HG03103 (cell line): ENCODE data around the gene RARB.

Source experiments
- ATAC-seq: cut with Tn5 transposase; IDR thresholded peaks from one replicate; pipeline ENCODE4 v1.9.1; 2021; ENCODE audit warnings: low read depth; ENCODE audit not compliant: unreplicated experiment

RARB gene

DNA sequence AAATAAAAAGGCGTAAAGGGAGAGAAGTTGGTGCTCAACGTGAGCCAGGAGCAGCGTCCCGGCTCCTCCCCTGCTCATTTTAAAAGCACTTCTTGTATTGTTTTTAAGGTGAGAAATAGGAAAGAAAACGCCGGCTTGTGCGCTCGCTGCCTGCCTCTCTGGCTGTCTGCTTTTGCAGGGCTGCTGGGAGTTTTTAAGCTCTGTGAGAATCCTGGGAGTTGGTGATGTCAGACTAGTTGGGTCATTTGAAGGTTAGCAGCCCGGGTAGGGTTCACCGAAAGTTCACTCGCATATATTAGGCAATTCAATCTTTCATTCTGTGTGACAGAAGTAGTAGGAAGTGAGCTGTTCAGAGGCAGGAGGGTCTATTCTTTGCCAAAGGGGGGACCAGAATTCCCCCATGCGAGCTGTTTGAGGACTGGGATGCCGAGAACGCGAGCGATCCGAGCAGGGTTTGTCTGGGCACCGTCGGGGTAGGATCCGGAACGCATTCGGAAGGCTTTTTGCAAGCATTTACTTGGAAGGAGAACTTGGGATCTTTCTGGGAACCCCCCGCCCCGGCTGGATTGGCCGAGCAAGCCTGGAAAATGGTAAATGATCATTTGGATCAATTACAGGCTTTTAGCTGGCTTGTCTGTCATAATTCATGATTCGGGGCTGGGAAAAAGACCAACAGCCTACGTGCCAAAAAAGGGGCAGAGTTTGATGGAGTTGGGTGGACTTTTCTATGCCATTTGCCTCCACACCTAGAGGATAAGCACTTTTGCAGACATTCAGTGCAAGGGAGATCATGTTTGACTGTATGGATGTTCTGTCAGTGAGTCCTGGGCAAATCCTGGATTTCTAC lies at the start of gene RARB:
TSS of gene RARB (plus strand) at position 322 of the 847 bp plus-strand sequence. CDS start at position 791, 469 bp downstream.
- peak; percentile 68 for ATAC-seq

DNA sequence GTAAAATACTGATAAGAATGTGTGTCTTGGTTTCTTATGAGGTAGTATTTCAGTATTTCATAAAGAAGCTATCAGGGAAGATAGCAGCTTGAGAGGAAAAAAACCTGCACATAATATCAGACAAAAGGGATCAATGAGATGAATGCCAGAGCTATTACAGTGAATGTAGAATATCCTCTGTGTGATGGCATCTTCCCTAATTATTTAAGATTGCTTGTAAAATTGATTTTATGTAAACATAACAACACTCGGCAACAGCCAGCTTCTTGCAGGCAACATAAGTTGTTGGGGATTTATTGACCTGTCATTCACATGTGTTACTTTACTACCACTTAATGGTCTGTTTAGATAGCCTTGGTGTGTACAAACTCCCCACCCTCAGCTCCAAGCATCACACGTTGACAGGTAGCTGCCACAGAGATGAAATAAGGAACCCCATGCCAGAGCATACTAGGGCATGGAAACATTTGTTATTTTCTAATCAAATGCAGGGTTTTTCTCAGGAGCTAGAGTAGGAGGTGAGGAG lies 49.2 kb upstream of the RARB start:
- ATAC-seq: no peak

DNA sequence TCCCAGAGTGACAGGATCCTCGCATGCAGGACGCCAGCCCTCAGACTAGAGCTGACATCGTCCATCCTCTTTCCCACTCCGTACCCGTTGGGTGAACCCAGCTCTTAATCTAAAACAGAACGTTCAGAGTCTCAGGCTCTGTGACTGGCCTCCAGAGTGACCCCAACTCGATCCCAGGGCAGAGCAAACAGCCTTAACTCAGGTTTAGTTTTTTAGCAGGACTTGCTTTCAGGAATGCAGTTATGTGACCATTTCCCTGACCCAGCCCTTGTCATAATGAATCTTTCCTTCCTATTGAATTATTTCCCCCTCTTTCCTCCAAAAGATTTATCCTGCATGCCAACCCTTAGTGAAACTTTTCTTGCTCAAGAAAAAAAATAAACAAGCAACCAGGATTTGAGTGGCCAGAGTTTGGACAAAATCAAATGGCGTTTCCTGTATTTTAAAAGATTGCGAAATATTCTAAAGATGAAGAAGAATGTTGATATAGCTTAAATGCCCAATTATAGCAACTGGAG lies 47.8 kb upstream of the RARB start:
- no peak for ATAC-seq

DNA sequence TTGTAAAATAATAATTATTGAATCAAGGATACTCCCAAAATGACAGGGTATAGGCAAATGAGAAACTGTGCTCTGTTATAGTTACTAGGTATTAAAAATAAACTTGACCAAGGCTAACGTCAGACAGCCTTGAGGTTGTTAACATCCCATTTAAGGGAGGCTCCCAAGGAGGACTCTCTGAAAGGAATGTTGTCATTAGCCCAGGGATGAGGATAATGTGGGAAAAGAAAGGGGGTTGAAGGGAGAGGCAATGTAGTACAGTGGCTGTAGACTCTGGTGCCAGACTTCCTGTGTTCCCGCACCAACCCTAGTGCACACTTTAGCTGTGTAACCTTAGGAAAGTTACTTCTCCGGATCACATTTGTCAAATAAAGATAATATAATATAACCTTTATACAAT lies 47.0 kb upstream of the RARB start:
- ATAC-seq: no peak

DNA sequence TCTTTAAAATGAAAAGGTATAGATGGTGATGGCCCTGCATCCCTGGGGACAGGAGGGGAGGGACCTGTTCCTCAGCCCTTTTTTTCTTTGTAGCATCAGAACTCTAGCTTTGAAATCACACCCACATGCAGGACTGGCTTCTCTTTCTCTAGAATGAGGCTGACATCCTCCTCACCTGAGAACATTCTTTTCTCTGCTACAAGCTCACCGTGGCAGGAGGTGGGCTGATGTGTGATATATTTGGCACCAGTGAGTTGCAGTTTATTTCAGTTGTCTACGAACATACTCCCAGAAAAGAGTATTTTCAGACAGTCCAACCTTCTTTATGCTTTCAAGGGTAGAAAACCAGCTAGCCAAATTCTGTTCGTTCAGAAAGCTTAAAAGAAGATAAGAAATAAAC lies 43.6 kb upstream of the RARB start:
- no peak for ATAC-seq

DNA sequence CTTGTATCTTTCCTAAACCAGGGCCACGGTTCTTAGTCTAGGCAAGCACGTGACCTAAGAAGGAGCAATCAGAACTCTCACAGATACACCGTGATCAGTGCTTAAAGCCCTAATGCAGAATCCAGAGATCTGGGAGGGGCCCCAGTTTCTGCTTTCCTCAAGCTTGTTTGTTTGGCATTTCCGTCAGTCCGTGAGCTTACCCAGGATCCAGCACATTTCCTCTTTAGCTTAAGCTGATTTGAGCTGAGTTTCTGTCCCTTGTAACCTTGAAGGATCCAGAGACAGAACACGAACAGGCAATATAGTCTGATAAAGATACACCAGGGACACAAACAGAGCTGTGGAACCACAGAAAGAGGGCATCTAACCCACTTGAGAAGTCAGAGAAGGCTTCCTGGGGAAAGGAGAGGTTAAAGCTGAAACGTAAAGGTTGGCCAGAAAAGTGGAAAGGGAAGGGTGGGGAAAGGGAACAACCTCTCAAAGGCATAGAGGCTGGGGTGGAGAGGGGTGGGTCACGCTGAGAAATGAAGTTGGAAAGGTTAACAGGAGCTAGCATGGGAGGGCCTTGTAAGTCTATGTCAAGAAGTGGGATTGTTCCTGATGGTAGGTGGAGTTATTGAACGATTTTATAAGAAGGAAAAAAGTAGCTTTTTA lies 42.1 kb upstream of the RARB start:
- no peak for ATAC-seq

DNA sequence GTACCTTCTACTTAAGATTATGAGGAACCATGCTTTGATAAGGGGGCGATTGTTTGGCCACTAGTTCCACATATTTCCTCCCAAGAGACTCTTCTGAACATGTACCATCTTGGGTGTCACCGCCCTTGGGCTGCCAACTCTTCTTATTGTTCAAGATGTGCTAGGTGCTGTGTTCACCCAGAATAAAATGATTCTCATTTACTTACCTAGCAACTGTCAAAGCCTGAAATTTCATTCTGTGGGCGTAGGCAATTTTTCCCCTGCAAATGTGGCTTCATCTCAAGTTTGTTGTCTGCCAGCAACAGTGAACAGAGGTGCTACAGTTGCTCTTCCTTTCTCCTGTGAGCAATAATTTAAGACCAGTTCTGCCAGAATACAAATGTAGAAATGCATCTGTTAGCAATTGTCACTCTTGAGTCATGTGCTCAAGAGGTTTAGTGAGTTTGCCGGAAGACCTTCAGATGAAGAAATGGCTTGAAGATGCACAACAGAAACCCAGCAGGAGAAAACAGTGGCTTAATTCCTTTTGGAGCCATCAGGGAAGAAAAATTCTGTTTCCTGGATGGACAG lies 41.3 kb upstream of the RARB start:
- no peak for ATAC-seq

DNA sequence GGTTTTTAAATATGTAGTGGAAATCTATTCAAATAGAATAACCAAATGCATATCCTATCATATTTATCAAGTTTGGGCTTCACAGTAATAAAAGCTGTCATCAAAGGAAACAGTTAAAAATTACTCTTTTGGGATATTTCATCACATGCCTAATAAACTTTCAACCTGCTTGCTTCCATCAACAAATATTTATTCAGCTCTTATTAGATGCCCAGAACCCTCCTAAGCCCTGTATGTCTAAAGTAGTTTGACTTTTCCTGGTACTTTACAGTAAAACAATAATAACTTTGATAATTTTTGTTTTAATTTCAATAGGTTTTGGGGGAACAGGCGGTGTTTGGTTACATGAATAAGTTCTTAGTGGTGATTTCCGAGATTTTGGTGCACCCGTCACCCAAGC lies 37.5 kb upstream of the RARB start:
- ATAC-seq: no peak

DNA sequence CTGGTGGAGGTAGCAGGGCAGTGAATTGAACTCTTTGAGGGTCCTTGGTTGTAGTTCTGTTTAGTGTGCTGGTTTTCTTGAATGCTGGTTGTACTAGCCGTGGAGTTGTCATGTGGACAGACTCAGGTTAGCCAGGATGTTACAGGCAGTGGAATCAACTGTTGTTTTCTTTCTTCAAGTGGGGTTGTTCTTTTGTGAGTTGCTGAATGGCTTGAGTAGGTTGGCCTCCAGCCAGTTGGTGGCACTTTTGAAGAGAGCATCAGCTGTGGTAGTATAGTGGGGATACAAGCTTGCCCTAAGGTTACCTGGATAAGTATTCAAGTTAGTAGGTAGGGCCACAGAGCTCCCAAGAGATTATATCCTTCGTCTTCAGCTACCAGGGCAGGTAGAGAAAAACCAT lies 31.8 kb upstream of the RARB start:
- no peak for ATAC-seq

DNA sequence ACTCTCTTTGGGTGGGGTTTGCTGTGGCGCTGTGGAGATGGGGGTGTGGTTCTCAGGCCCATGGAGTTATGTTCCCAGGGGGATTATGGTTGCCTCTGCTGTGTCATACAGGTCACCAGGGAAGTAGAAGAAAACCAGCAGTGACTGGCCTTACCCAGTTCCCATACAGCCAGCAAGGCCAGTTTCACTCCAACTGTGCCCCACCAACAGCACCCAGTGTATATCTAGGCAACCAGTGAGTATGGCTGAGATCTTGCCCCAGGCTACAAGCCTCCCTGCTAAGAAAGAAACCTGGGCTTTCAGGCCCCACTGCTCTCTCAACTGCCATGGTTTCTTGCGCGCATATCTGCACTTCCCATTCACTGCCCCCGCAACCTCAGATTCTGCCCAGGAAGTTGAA lies 31.4 kb upstream of the RARB start:
- ATAC-seq: no peak

DNA sequence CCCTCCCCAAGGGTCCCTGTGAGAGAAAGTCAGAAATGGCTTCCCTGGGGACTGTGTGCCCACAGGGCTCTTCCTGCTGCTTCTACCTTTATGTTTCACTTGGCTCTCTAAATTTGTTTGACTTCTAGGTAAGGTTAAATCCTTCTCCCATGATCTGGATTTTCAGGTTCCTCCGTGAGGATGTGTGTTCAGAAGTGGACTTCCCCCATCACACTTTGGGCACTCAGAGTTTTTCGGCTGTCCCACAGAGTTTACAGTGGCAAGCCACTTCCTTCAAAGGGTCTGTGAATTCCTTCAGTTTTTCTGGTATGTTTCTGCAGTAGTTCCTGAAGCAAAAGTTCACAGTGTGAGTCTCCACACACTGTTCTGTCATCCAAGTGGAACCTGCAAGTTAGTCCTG lies 30.9 kb upstream of the RARB start:
- ATAC-seq: no peak

DNA sequence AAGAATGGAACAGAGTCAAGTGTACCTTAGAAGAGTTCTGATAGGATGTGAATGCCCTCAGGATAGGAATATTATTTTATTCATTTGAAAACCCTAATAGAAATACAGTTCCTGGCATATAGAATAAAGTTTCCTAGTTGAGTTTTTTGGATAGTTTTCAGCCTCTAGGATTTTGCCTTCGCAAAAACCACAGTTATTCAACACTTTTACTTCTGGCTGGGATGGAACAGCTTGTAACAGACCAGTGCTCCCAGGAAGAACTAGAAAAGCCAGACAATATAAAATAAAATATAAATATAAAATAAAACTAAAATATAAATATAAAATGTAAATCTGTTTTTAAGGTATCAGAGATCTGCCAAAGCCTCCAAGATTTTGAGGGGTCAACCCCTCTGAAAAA lies 27.5 kb upstream of the RARB start:
- ATAC-seq: no peak

DNA sequence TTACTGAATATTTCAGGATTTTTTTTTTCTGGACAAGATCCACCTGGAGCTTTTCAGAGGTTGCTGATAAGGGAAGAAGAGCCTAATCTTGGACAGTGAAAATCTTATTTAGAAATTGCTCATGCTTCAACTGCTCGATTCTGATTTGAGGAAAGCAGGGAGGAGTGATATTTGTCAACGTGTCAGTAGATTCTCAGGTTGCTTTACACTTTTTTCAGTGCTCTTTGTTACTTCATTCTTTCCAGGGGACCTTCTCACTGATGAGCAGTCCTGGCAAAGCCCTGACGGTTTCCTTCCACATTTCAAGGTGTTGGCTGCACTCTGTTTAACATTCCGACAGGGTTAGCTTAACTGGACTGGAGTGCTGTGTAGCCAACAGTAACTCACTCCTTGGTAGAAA lies 24.1 kb upstream of the RARB start:
- ATAC-seq: no peak

DNA sequence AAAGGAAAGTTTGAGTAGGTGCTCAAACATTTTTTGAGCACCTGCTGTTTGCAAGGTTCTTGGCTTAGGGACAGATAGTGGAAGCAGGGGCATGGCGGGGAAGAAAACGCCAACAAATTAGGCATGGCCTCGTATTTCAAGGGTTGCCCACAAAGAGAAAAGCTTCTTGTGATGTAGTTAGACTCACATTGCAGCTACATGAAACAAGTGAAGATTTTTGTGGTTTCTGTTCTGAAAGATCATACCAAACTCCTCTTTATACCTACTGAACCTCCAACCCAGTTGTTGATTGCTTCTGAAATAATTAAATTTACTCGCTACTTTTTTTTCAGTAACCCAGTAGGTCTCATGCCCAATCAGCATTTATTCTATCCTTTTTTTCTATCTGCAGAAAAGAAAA lies 23.5 kb upstream of the RARB start:
- ATAC-seq: no peak

DNA sequence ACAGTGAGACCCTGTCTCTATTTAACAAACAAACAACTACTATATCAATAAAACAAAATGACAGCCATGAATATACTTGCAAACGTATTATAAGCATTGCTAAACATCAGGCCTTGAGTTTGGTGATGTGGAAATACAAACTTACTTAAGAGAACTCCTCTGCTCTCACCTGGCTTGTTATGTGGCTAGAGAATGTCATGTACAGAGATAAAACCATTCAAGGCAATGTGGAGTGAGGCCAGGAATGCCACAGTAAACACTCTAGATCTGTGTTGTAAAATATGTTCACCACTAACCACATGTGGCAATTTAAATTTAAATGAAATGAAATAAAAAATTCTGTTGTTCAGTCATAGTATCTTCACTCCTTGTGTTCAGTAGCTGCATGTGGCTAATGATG lies 22.7 kb upstream of the RARB start:
- ATAC-seq: no peak

DNA sequence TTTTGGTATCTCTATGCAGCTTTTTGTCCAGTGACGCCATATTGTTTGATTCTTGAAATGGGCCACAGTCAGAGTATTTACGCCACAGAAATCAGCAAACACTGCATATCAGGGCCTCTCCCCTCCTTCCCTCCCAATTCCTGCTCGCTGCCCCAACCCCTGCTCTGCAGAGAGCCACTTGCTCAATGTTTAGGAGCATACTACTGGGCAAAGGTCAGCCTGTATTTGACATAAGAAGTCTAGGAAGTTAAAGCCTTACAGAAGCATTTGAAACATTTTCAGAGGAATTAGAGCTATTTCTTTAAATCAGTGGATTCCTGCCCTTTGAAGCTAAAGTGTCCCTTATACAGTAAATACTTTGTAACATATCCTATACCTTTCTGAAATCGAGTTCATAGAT lies 17.4 kb upstream of the RARB start:
- no peak for ATAC-seq

DNA sequence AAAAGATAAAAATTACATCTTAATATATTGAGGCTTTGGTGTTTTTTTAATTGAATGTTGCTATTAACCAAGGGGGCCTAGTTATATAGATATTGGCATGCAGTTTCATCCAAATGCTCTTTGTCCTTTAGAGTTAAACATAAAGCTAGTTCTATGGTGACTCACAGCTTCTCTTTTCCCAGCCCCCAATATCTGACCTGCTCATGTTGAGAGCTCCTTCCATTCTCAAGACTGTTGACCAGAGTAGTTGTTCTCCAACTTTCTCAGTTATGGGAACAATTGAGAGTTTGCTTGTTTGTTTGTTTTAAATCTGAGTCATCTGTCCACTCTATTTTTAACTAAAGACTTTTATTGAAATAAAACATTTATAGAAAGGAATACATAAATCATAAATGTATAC lies 15.8 kb upstream of the RARB start:
- ATAC-seq: no peak

DNA sequence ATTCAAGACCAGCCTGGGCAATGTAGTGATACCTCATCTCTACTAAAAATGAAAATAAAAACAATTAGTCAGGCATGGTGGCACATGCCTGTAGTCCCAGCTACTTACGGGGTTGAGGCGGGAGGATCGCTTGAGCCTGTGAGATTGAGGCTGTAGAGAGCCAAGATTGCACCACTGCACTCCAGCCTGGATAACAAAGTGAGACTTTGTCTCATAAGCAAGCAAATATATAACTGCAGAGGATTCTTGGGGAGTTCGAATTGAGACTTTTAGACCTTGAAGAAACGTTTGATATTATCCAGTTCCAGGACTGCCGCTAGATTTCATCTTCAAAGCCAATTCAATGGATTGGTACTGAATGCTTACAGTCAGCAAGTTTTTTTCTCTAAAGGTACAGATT lies 11.9 kb upstream of the RARB start:
- no peak for ATAC-seq

DNA sequence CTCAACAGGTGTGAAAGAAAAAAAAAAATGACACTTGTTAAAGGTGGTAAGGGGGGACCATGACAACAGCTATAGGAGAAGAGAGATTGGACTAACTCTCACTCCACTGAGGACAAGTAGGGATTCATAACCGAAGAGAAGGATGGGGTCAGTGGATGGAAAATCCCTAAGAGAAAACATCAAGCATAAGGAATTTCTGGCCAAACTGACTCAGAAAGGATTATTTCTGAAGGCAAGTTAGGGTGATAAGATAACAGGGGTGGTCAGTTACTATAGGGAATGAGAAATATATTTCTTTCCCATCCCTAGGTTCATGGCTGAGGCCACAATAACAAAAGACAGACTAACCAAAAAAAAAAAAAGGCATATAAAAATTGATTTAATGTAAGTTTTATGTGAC lies 9.5 kb upstream of the RARB start:
- no peak for ATAC-seq

DNA sequence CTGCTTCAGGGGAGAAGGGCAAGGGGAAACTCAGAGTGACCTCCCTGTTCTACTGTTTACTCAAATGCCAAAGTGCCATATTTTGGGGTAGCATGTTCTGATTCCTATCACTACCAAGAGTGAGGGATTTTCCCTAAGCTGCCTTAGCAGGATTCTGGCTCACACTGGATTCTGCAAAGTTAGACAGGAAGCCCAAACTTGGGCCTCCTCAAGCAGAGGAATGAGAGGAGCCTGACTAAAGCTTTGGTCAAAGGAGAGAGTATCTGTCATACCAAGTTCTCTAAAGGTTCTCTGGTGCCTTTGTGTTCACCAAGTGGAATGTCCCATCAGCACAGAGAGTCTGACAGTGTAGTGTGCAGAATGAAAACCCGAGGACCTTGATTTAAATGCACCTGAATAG lies 8.8 kb upstream of the RARB start:
- ATAC-seq: no peak

DNA sequence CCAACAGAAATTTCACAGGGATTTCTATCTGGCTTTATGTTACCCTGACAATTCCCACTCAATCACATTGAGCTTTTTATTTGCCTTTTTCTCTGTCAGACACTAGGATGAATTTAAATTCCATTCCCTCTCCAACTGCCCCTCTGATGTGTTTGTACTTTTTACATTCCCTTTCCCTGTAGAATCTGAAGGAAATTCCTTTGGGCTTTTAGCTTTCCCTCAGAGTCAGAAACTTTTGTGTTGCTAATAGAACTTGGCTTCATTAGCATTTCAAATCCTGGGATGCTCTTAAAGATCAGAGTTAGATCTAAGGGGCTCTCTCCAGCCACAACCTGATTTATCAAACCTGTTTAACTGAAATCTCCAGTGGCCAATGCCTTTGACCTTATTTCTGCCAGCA lies 7.9 kb upstream of the RARB start:
- no peak for ATAC-seq

DNA sequence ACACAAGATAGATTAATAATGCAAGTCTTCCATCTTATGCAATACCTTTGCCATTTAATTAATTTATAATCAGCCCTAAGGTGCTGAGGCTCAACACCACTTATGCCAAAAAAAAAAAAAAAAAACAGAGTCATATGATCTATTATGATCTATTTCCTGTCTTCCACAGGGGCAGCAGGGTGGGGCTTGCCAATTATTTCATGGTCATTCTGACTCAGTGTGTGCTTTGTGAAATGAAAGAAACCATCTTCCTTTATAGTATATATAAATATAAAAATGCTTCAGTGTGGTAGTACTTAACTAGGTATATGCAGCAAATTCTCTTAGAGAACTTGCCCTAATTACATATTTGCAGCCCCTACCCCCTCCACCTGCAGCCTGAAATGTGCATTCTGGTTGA lies 7.2 kb upstream of the RARB start:
- no peak for ATAC-seq
